ENCODE results near the gene SNX8.
"Not testable (repeated sequence)": the region's sequence is repeated elsewhere in the genome, so short reads cannot be mapped to it uniquely, and the experiment has no call there.

Gene SNX8

GRCh38 chr7:2271273-2272026 is 42.8 kb downstream of the SNX8 start:
- H3K4me3 ChIP-seq (ENCODE audit: low read depth, low read length): no peak overlapping the region
- TF ChIP-seq CTCF (IDR thresholded peaks at IDR 0.05; ENCODE audit: borderline replicate concordance, insufficient read depth, low read depth, low read length): no peak

- no peak overlapping the region for H3K4me3 ChIP-seq (ENCODE audit: low read depth, low read length)
Observed at GRCh38 chr7:2270495-2270894, 43.7 kb downstream of the SNX8 start.

GRCh38 chr7:2269991-2270460 is 44.2 kb downstream of the SNX8 start:
- H3K4me3 ChIP-seq (ENCODE audit: low read depth, low read length): no peak overlapping the region
- TF ChIP-seq CTCF (IDR thresholded peaks at IDR 0.05; ENCODE audit: borderline replicate concordance, insufficient read depth, low read depth, low read length): no peak

More at GRCh38 chr7:2270495-2270894, 43.7 kb downstream of the SNX8 start:
- no peak for TF ChIP-seq CTCF (IDR thresholded peaks at IDR 0.05; ENCODE audit: borderline replicate concordance, insufficient read depth, low read depth, low read length)

GRCh38 chr7:2269089-2269990 is 44.9 kb downstream of the SNX8 start:
- H3K4me3 ChIP-seq (ENCODE audit: low read depth, low read length): not testable (repeated sequence)

- H3K4me3 ChIP-seq (ENCODE audit: low read depth, low read length): no peak overlapping the region
- TF ChIP-seq CTCF (IDR thresholded peaks at IDR 0.05; ENCODE audit: borderline replicate concordance, insufficient read depth, low read depth, low read length): no peak
Observed at GRCh38 chr7:2266911-2267310, 47.3 kb downstream of the SNX8 start.

GRCh38 chr7:2264158-2264557 is 50.1 kb downstream of the SNX8 start:
- no peak overlapping the region for H3K4me3 ChIP-seq (ENCODE audit: low read depth, low read length)
- TF ChIP-seq CTCF (IDR thresholded peaks at IDR 0.05; ENCODE audit: borderline replicate concordance, insufficient read depth, low read depth, low read length): no peak

- H3K4me3 ChIP-seq (ENCODE audit: low read depth, low read length): no peak overlapping the region
- no peak for TF ChIP-seq CTCF (IDR thresholded peaks at IDR 0.05; ENCODE audit: borderline replicate concordance, insufficient read depth, low read depth, low read length)
Observed at GRCh38 chr7:2263176-2263575, 51.1 kb downstream of the SNX8 start.

All from GM12875 (cell line).